GM21528 (cell line): Measurements from ENCODE around the gene PDXK.
"Not testable (repeated sequence)": the region's sequence is repeated elsewhere in the genome, so short reads cannot be mapped to it uniquely, and the experiment has no call there.

Experiments used
- ATAC-seq: cut with Tn5 transposase; IDR thresholded peaks from one replicate; pipeline ENCODE4 v1.9.1; 2021; ENCODE audit warnings: mild to moderate bottlenecking, moderate library complexity; ENCODE audit not compliant: unreplicated experiment, low FRiP score

The PDXK gene

GRCh38 chr21:43718872-43719747 is at the start of gene PDXK:
Gene PDXK, plus strand, starts transcription at chr21:43719129. Its CDS starts 166 bp downstream, at chr21:43719295.
- ATAC-seq, result peak; percentile 51

DNA sequence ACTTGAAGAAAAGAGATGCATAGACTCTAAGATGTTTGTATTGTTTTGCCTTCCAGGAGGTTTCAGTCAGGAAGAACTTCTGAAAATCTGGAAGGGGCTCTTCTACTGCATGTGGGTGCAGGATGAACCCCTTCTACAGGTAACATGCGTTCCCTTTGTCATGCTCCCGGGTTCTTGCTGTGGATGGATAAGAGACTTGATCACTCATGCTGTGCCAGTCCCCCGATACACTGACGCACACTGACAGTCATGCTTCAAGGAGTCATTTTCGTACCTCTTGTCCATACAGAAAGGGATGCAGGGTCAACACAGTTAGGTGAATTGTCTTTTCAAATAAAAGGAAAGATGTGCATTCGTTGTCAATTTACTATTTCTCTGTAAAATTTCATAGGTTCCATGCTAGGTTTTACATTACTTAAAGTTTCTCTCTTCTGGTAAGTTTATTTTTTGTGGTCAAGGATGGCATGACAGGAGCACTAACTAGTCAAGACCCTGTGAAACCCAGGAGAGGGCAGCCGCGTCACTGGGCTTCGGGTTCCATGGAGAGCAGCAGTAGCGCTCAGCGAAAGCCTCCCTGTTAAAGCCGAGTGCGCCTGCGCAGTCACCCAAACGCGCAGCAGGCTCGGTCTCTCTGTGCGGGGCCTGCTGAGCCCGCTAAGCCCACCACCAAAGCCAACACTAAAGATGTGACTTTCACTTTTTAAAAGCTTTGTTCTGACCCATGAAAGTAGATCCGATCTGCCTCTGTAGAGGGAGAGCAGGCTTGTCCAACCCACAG is 48.9 kb upstream of the PDXK start:
- no peak for ATAC-seq

DNA sequence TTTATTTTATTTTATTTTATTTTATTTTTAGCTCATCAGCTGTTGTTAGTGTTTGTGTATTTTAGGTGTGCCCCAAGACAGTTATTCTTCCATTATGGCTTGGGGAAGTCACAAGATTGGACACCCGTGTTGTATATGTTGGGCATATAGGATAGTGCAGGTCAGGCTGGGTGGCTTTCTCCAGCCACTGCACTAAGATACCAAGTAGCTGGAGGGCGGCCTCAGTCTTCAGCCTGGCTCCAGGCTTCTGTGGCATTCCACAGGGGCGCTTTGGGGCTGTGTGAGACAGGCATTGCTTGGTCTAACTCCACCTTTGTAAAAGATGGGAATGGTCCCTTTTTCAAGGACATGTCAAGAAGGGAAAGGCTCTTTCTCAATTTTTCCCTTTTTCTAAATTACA is 43.1 kb upstream of the PDXK start:
- ATAC-seq, result no peak

- no peak for ATAC-seq
Observed at GRCh38 chr21:43676391-43676790, 42.5 kb upstream of the PDXK start.

DNA sequence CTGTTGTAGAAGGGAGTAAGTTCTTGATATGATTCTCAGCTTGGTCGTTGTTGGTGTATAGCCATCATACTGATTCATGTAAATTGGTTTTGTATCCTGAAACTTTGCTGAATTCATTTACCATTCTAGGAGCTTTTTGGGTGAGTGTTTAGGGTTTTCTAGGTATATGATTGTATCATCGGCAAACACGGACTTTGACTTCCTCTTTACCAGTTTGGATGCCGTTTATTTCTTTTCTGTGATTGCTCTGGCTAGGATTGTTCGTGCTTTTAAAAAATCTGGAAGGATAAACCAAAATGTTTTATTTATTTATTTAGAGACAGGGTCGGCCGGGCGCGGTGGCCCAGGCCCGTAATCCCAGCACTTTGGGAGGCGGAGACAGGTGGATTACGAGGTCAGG is 39.0 kb upstream of the PDXK start:
- no peak for ATAC-seq

- not testable (repeated sequence) for ATAC-seq
Observed at GRCh38 chr21:43680421-43680820, 38.5 kb upstream of the PDXK start.

DNA sequence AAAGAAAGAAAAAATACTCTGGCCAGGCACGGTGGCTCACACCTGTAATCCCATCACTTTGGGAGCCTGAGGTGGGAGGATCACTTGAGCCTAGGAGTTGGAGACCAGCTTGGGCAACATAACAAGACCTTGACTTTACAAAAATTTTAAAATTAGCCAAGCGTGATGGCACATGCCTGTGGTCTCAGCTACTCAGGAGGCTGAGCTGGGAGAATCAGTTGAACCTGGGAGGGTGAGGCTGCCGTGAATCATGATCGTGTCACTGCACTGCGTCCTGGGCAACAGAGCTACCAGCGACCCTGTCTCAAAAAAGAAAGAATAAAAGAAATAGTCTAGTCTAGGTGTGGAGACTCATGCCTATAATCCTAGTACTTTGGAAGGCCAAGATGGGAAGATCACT is 37.3 kb upstream of the PDXK start:
- ATAC-seq, result no peak

- no peak for ATAC-seq
Observed at GRCh38 chr21:43684424-43684823, 34.5 kb upstream of the PDXK start.

GRCh38 chr21:43686811-43687565 is 31.9 kb upstream of the PDXK start:
- no peak for ATAC-seq

- ATAC-seq, result no peak
Observed at GRCh38 chr21:43687566-43688399, 31.1 kb upstream of the PDXK start.

DNA sequence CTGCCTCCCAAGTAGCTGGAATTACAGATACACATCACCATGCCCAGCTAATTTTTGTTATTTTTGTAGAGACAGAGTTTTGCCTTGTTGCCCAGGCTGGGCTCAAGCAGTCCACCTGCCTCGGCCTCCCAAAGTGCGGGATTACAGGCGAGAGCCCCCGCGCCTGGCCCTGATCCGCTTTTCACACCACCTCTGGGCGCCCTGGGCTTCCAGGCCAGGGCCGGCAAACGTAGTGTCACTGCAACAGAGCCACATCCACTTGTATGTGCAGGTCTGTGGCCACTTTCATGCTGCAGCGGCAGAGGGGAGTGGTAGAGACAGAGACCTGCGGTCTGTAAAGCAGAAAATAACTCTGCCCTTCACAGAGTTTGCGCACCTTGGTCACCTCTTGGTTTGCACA is 30.0 kb upstream of the PDXK start:
- no peak for ATAC-seq

DNA sequence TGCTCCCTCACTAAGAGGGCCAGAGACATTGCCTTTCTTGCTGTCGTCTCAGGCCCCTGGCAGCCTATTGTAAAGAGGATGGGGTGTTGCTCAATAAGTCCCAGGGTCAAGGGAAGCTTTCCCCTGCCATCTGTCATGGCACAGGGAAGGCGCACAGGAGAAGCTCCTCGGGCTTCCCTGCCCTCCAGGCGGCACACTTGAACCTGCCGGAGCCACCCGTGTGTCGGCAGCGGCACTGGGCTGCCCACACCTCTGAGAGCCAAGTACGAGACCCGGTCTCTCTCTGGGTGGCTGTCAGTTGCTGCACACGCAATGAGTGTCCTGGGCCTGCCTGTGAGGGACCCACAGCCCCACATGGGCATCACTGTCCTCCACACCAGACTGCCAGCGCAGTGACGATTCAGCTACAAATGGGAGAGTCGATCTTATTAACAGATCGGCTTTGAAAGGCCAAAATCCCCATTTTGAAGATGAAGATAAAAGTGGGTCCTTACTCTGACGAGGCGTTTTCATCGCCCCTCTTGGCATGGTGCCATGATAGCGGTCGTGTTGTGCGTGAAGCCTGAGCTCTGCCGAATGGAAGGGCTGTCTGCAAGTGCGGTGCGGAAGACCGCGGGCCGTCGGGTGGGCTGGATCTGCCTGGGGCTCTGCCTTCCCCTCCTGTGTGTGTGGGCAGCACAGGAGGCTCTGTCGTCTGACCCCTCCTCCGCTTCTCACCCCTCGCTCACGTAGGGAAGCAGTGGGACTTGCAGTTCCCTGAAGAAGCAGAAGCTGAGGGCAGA is 29.2 kb upstream of the PDXK start:
- ATAC-seq, result no peak

DNA sequence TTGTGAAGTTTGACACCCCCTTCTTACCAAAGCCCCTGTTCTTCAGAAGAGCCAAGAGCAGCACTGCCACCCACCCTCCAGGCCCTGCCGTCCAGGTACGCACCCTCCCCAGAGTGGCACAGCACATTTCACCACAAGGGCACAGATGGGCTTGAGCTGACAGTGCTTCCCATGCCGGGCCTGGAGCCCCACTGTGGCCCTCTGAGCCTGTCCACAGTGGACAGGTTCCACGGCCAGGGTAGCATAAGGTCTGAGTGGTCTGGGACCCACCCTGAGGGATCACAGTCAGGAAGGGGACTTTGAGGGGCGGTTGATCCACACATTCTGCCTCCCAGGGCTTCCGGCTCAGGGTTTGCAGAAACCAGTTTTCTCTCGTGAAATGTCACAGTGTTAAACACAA is 28.6 kb upstream of the PDXK start:
- ATAC-seq, result no peak

GRCh38 chr21:43691086-43691795 is 27.7 kb upstream of the PDXK start:
- ATAC-seq, result no peak

GRCh38 chr21:43691801-43692200 is 27.1 kb upstream of the PDXK start:
- ATAC-seq, result no peak

- ATAC-seq, result no peak
Observed at GRCh38 chr21:43692949-43693348, 26.0 kb upstream of the PDXK start.

DNA sequence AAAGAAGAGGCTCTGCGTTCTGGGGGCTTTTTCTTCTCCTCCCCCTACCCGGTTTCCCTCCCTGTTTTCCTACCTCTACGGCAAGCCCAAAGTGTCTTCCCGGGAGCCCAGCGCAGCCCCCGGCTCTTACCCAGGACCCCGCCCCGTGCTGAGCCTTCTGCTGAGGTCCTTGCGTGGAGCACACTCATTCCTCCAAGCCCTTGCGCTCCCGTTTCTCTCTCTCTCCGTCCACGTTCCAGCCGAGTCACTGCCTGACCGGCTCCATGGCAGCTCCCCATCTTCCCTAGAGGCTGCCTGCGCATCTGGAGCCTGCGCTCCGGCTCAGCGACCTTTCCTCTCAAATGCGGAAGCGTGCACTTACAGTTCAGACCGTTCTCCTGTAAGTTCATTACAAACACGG is 24.9 kb upstream of the PDXK start:
- no peak for ATAC-seq

GRCh38 chr21:43694437-43695079 is 24.4 kb upstream of the PDXK start:
- ATAC-seq, result no peak
